ENCODE measurements around the gene CYSLTR2.

DNA sequence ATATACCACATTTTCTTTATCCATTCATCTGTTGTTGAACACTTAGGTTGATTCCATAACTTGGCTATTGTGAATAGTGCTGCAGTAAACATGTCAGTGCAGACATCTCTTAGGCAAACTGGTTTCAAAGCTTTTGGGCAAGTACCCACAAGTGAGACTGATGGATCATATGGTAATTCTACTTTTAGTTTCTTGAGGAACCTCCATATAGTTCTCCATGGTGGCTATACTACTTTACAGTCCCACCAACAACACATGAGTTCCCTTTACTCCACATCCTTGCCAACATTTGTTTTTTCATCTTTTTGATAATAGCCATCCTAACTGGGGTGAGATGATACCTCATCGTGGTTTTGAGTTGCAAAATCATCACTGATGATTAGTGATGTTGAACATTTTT lies 8.5 kb downstream of the CYSLTR2 start:
- TF ChIP-seq ISL1 (CRISPR knock-in tag; IDR thresholded peaks at IDR 0.05) (no peak), ZFP30 (CRISPR knock-in tag; IDR thresholded peaks at IDR 0.05) (no peak)
